ENCODE data around the gene CEP290.

DNA sequence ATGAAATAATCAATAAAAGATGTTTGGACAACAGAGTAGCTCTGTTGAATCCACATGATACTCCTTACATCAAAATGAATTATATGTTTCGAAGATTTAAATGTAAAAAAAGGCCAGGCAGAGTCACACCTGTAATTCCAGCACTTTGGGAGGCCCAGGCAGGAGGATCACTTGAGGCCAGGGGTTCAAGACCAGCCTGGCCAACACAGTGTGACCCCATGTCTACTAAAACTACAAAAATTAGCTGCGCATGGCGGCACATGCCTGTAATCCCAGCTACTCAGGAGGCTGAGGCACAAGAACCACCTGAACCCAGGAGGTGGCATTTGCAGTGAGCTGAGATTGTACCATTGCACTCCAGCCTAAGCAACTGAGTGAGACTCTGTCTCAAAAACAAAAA, 14.8 kb downstream of the CEP290 start:
- no peak for TF ChIP-seq EZH2 (IDR thresholded peaks at IDR 0.05; ENCODE audit: borderline replicate concordance, low read depth, low read length, poor library complexity, severe bottlenecking)
- TF ChIP-seq, protein P1, sequence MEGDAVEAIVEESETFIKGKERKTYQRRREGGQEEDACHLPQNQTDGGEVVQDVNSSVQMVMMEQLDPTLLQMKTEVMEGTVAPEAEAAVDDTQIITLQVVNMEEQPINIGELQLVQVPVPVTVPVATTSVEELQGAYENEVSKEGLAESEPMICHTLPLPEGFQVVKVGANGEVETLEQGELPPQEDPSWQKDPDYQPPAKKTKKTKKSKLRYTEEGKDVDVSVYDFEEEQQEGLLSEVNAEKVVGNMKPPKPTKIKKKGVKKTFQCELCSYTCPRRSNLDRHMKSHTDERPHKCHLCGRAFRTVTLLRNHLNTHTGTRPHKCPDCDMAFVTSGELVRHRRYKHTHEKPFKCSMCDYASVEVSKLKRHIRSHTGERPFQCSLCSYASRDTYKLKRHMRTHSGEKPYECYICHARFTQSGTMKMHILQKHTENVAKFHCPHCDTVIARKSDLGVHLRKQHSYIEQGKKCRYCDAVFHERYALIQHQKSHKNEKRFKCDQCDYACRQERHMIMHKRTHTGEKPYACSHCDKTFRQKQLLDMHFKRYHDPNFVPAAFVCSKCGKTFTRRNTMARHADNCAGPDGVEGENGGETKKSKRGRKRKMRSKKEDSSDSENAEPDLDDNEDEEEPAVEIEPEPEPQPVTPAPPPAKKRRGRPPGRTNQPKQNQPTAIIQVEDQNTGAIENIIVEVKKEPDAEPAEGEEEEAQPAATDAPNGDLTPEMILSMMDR (conservative IDR thresholded peaks at IDR 0.05; ENCODE audit: low read depth, low read length) = no peak

Data from A673 (cell line).